Naive thymus-derived CD4-positive, alpha-beta T cell (primary cell): ENCODE results near the gene ACOX3. TPM values are rescaled to one million over a fixed set of nuclear protein-coding genes. Genes with fewer than 3 reads are reported as not detected.
"Not testable (repeated sequence)": the region's sequence is repeated elsewhere in the genome, so short reads cannot be mapped to it uniquely, and the experiment has no call there.

Source experiments
- ATAC-seq: fragments of 150-1000 bp; cut with Tn5 transposase; 2 replicates; pipeline ENCODE4 v1.10.0; 2021; ENCODE audit warnings: mild to moderate bottlenecking, moderate library complexity
- CTCF ChIA-PET: fragments of 350-600 bp; sonication (Branson Sonifier 250); formaldehyde crosslinking; loops from one replicate; lab custom pipeline; 2021; ENCODE audit warnings: antibody characterized with exemption; lab: Charles Lee
- POLR2A ChIA-PET: fragments of 350-600 bp; sonication (Branson Sonifier 250); formaldehyde crosslinking; loops from one replicate; lab custom pipeline; 2021; ENCODE audit warnings: antibody characterized with exemption, inconsistent platforms; lab: Charles Lee
- DNase-seq, 9 donors: peaks; one replicate each; pipeline versions ENCODE4 v3.0.0 to v3.0.0-alpha.2; 2020 to 2022; ENCODE audit warnings: mixed read lengths in 1 of 9
- H3K27ac ChIP-seq: one replicate; pipeline ENCODE4 v1.7.0; 2013; ENCODE audit warnings: mild to moderate bottlenecking, low read depth, low read length, moderate library complexity
- H3K27me3 ChIP-seq, 2 donors: one replicate each; pipeline ENCODE4 v1.7.0; 2013; ENCODE audit warnings: low read length in 2 of 2, mild to moderate bottlenecking in 2 of 2, moderate library complexity in 2 of 2; ENCODE audit not compliant: control insufficient read depth in 2 of 2, insufficient read depth in 2 of 2
- H3K36me3 ChIP-seq, 3 experiments: 1 replicate in 2 of 3; 2 replicates in 1 of 3; pipeline ENCODE4 v1.7.0; 2013; ENCODE audit warnings: low read length in 3 of 3, mild to moderate bottlenecking in 3 of 3, moderate library complexity in 1 of 3; ENCODE audit not compliant: insufficient read depth in 3 of 3, control insufficient read depth in 2 of 3
- H3K4me1 ChIP-seq, 2 donors: one replicate each; pipeline ENCODE4 v1.7.0; 2013; ENCODE audit warnings: low read length in 2 of 2, mild to moderate bottlenecking in 2 of 2, moderate library complexity in 1 of 2; ENCODE audit not compliant: control insufficient read depth in 2 of 2, insufficient read depth in 2 of 2
- H3K4me3 ChIP-seq: 2 replicates; pipeline ENCODE4 v1.7.0; 2013; ENCODE audit warnings: mild to moderate bottlenecking, low read length
- H3K9me3 ChIP-seq, 3 experiments: 1 replicate in 2 of 3; 2 replicates in 1 of 3; pipeline ENCODE4 v1.7.0; 2013; ENCODE audit warnings: low read length in 3 of 3; ENCODE audit not compliant: control insufficient read depth in 2 of 3
- H3K27ac Mint-ChIP-seq, 9 donors: one replicate each; pipeline ENCODE4 v1.8.0; 2020 to 2022; ENCODE audit warnings: mixed read lengths in 9 of 9, mild to moderate bottlenecking in 8 of 9, moderate library complexity in 5 of 9, inconsistent platforms in 2 of 9
- H3K27me3 Mint-ChIP-seq, 5 donors: one replicate each; pipeline ENCODE4 v1.8.0; 2021 to 2022; ENCODE audit warnings: mixed read lengths in 5 of 5, mild to moderate bottlenecking in 1 of 5
- H3K36me3 Mint-ChIP-seq, 5 donors: one replicate each; pipeline ENCODE4 v1.8.0; 2020 to 2022; ENCODE audit warnings: mixed read lengths in 5 of 5, mild to moderate bottlenecking in 3 of 5, inconsistent platforms in 1 of 5
- H3K4me1 Mint-ChIP-seq, 7 donors: one replicate each; pipeline ENCODE4 v1.8.0; 2020 to 2022; ENCODE audit warnings: mixed read lengths in 7 of 7, mild to moderate bottlenecking in 3 of 7, inconsistent platforms in 1 of 7
- H3K4me3 Mint-ChIP-seq, 10 donors: one replicate each; pipeline ENCODE4 v1.8.0; 2020 to 2022; ENCODE audit warnings: mild to moderate bottlenecking in 10 of 10, mixed read lengths in 10 of 10, moderate library complexity in 6 of 10, inconsistent platforms in 2 of 10
- H3K9me3 Mint-ChIP-seq, 11 donors: one replicate each; pipeline ENCODE4 v1.8.0; 2020 to 2022; ENCODE audit warnings: mixed read lengths in 11 of 11, mild to moderate bottlenecking in 4 of 11, inconsistent platforms in 1 of 11, moderate library complexity in 1 of 11
- intact Hi-C, 2 donors: fragments of 100-400 bp; cut with micrococcal nuclease; formaldehyde crosslinking; loops; one replicate each; pipeline ENCODE4 v1.15.1; 2023
- polyA plus RNA-seq, 2 donors: library from polyadenylated mRNA; unstranded; fragments of 300-500 nt; fragmentation: Illumina TruSeq; gene quantifications; one replicate each; pipeline ENCODE4 v1.2.3, GENCODE V29; 2021
- total RNA-seq, 6 experiments: library from RNA in 5 of 6; stranded (reverse) in 5 of 6; gene quantifications; 1 replicate in 5 of 6; 2 replicates in 1 of 6; pipeline ENCODE4 v1.2.3 and lab custom pipeline; 2021 to 2026

The ACOX3 gene
- total and polyA plus RNA-seq, 7 experiments from 2014 or later: 10.9 to 20.5 (median 16.1) TPM

- Histone ChIP-seq H3K9me3 (no peaks in the 10 kb centered on the region), H3K4me1 (peaks cover 0 to 8% of the 10 kb centered on the region in 2 donors), H3K27me3 (no peaks in the 10 kb centered on the region), H3K4me3 (no peak overlapping the region), H3K36me3 (peaks cover 4 to 65% (median 9%) of the 10 kb centered on the region in 3 experiments), H3K27ac (no peak overlapping the region)
- CTCF ChIA-PET: no interaction called here
- ATAC-seq (no peak), DNase-seq (no peak)
- Mint-ChIP-seq H3K9me3 (no peaks in the 10 kb centered on the region), H3K27me3 (no peaks in the 10 kb centered on the region), H3K27ac (peak overlapping the region in 2 of 9 donors; percentile 5 to 78), H3K4me1 (peaks cover 0 to 19% (median 6%) of the 10 kb centered on the region in 7 donors), H3K36me3 (peaks cover 11 to 53% (median 16%) of the 10 kb centered on the region in 5 donors), H3K4me3 (no peak overlapping the region)
- intact Hi-C loops: no loop called here
- POLR2A ChIA-PET: no interaction called here
Measured at GRCh38 chr4:8410066-8410625, 30.4 kb downstream of the ACOX3 start.

- peaks cover 0 to 16% (median 5%) of the 10 kb centered on the region in 7 donors for H3K4me1 Mint-ChIP-seq
- DNase-seq: peak in 1 of 9 donors; percentile 15
- peak overlapping the region in 4 of 9 donors; percentile 5 to 78 (median 36) for H3K27ac Mint-ChIP-seq
- ChIA-PET POLR2A (no interaction called here), CTCF (interaction anchor here (1.1 to 1.4 kb wide), 2 partner anchors 167 to 233 kb away, joined by 3 to 4 read pairs; no protein-coding TSS in a partner anchor)
- no peaks in the 10 kb centered on the region for H3K27me3 Mint-ChIP-seq
- H3K36me3 Mint-ChIP-seq: peaks cover 9 to 53% (median 15%) of the 10 kb centered on the region in 5 donors
- peaks cover 1 to 65% (median 7%) of the 10 kb centered on the region in 3 experiments for H3K36me3 ChIP-seq
- H3K9me3 Mint-ChIP-seq: no peaks in the 10 kb centered on the region
- H3K27ac ChIP-seq: no peak overlapping the region
- H3K27me3 ChIP-seq: no peaks in the 10 kb centered on the region
- H3K4me3 Mint-ChIP-seq: peak overlapping the region in 1 of 10 donors; percentile 15
- peaks cover 0 to 8% of the 10 kb centered on the region in 2 donors for H3K4me1 ChIP-seq
- ATAC-seq: peak; percentile 89
- intact Hi-C loops: no loop called here
- no peak overlapping the region for H3K4me3 ChIP-seq
- H3K9me3 ChIP-seq: no peaks in the 10 kb centered on the region
Measured at GRCh38 chr4:8409264-8410065, 31.1 kb downstream of the ACOX3 start.

GRCh38 chr4:8407756-8408155 lies 32.8 kb downstream of the ACOX3 start:
- Mint-ChIP-seq H3K4me1 (peaks cover 0 to 14% (median 5%) of the 10 kb centered on the region in 7 donors), H3K4me3 (no peak overlapping the region), H3K9me3 (no peaks in the 10 kb centered on the region), H3K27ac (no peak overlapping the region), H3K36me3 (peaks cover 0 to 43% (median 11%) of the 10 kb centered on the region in 5 donors), H3K27me3 (no peaks in the 10 kb centered on the region)
- H3K27ac ChIP-seq: no peak overlapping the region
- no peaks in the 10 kb centered on the region for H3K27me3 ChIP-seq
- no peak overlapping the region for H3K4me3 ChIP-seq
- ChIA-PET POLR2A (no interaction called here), CTCF (interaction anchor here (0.7 to 1.4 kb wide), 2 partner anchors 166 to 231 kb away, joined by 3 read pairs; no protein-coding TSS in a partner anchor)
- H3K4me1 ChIP-seq: peaks cover 0 to 8% of the 10 kb centered on the region in 2 donors
- no peaks in the 10 kb centered on the region for H3K9me3 ChIP-seq
- intact Hi-C loops: no loop called here
- peaks cover 0 to 62% (median 0%) of the 10 kb centered on the region in 3 experiments for H3K36me3 ChIP-seq
- ATAC-seq (no peak), DNase-seq (no peak)

GRCh38 chr4:8407316-8407715 lies 33.2 kb downstream of the ACOX3 start:
- Mint-ChIP-seq H3K4me1 (peaks cover 0 to 14% (median 3%) of the 10 kb centered on the region in 7 donors), H3K9me3 (no peaks in the 10 kb centered on the region), H3K27ac (no peak overlapping the region), H3K27me3 (no peaks in the 10 kb centered on the region), H3K36me3 (peaks cover 0 to 44% (median 9%) of the 10 kb centered on the region in 5 donors), H3K4me3 (no peak overlapping the region)
- ChIA-PET POLR2A (no interaction called here), CTCF (interaction anchor here (0.7 kb wide), 1 partner anchor 231 kb away, joined by 3 read pairs; no protein-coding TSS in a partner anchor)
- Histone ChIP-seq H3K36me3 (peaks cover 0 to 59% (median 0%) of the 10 kb centered on the region in 3 experiments), H3K27ac (no peak overlapping the region), H3K4me1 (peaks cover 0 to 8% of the 10 kb centered on the region in 2 donors), H3K27me3 (no peaks in the 10 kb centered on the region), H3K9me3 (no peaks in the 10 kb centered on the region), H3K4me3 (no peak overlapping the region)
- ATAC-seq: no peak
- intact Hi-C loops: no loop called here
- DNase-seq: no peak

- H3K27ac ChIP-seq, H3K27ac Mint-ChIP-seq, H3K27me3 Mint-ChIP-seq, H3K27me3 ChIP-seq, ATAC-seq, H3K4me3 Mint-ChIP-seq, H3K4me3 ChIP-seq, POLR2A ChIA-PET, DNase-seq, H3K4me1 ChIP-seq, intact Hi-C loops, H3K9me3 Mint-ChIP-seq, H3K9me3 ChIP-seq: not testable (repeated sequence)
- H3K36me3 ChIP-seq: peaks cover 0 to 55% (median 0%) of the 10 kb centered on the region in 3 experiments
- CTCF ChIA-PET: interaction anchor here (0.7 kb wide), 1 partner anchor 231 kb away, joined by 3 read pairs; no protein-coding TSS in a partner anchor
- Mint-ChIP-seq H3K4me1 (peaks cover 0 to 14% (median 0%) of the 10 kb centered on the region in 7 donors), H3K36me3 (peaks cover 0 to 42% (median 9%) of the 10 kb centered on the region in 5 donors)
Measured at GRCh38 chr4:8406887-8407286, 33.6 kb downstream of the ACOX3 start.

- Histone ChIP-seq H3K27ac (no peak overlapping the region), H3K9me3 (no peaks in the 10 kb centered on the region), H3K27me3 (no peaks in the 10 kb centered on the region), H3K36me3 (peaks cover 0 to 47% (median 0%) of the 10 kb centered on the region in 3 experiments), H3K4me3 (no peak overlapping the region), H3K4me1 (peaks cover 0 to 7% of the 10 kb centered on the region in 2 donors)
- intact Hi-C loops: no loop called here
- Mint-ChIP-seq H3K27ac (peak overlapping the region in 1 of 9 donors; percentile 50), H3K36me3 (peaks cover 0 to 42% (median 7%) of the 10 kb centered on the region in 5 donors), H3K4me3 (no peak overlapping the region), H3K9me3 (no peaks in the 10 kb centered on the region), H3K27me3 (no peaks in the 10 kb centered on the region), H3K4me1 (peaks cover 0 to 10% (median 0%) of the 10 kb centered on the region in 7 donors)
- CTCF ChIA-PET: interaction anchor here (0.9 kb wide), 1 partner anchor 229 kb away, joined by 3 read pairs; no protein-coding TSS in a partner anchor
- POLR2A ChIA-PET: no interaction called here
- ATAC-seq (no peak), DNase-seq (no peak)
Measured at GRCh38 chr4:8405516-8405875, 35.0 kb downstream of the ACOX3 start.
